Lower lobe of right lung (tissue), 2 donors: ENCODE data around the gene C1orf141. TPM values are rescaled to one million over a fixed set of nuclear protein-coding genes. Genes with fewer than 3 reads are reported as not detected.

Experiments
- ATAC-seq, 2 donors: fragments of 200-7000 bp; cut with Tn5 transposase; one replicate each; pipeline ENCODE4 v1.9.1; 2020 to 2022; ENCODE audit warnings: mild to moderate bottlenecking in 2 of 2, moderate library complexity in 2 of 2
- DNase-seq: peaks from one replicate; pipeline ENCODE4 v3.0.0-alpha.2; 2020
- H3K27ac ChIP-seq: fragments of 200-600 bp; one replicate; pipeline ENCODE4 v1.8.0; 2022
- H3K27me3 ChIP-seq: fragments of 200-600 bp; one replicate; pipeline ENCODE4 v1.8.0; 2022; ENCODE audit warnings: low read depth
- H3K36me3 ChIP-seq: fragments of 200-600 bp; one replicate; pipeline ENCODE4 v1.8.0; 2022; ENCODE audit warnings: mild to moderate bottlenecking
- H3K4me1 ChIP-seq: fragments of 200-600 bp; one replicate; pipeline ENCODE4 v1.8.0; 2022
- H3K4me3 ChIP-seq: fragments of 200-600 bp; one replicate; pipeline ENCODE4 v1.8.0; 2022; ENCODE audit warnings: mild to moderate bottlenecking
- H3K9me3 ChIP-seq: fragments of 200-600 bp; one replicate; pipeline ENCODE4 v1.8.0; 2022
- intact Hi-C: fragments of 100-400 bp; cut with DNase I; formaldehyde crosslinking; loops from one replicate; pipeline ENCODE4 v1.11.0; 2022
- long read RNA-seq: library from polyadenylated mRNA; unstranded; transcript quantifications from one replicate; pipeline ENCODE4 v2.0.0, GENCODE V29; 2021
- total RNA-seq: library from RNA; stranded (reverse); fragmentation: NEBNext Ultra II Directional; extraction: Animal tissue kit (Norgen Biotek cat#: 25700); gene quantifications from one replicate; pipeline ENCODE4 v1.2.1, GENCODE V29; 2021
- TF ChIP-seq, protein P1 (sequence below): fragments of 200-600 bp; IDR thresholded peaks from one replicate; pipeline ENCODE4 v1.8.0; 2022; ENCODE audit warnings: antibody characterized with exemption, mild to moderate bottlenecking
- donor health status: DM: no; HTN: yes; CAD: no; lungs with severe emphysema.

The C1orf141 gene
- 2.2 TPM for total RNA-seq
- long read RNA-seq, partial matches to known transcripts = 0 of 4 reads
- long read RNA-seq, other reads (novel, unspliced or antisense) = 4 of 4 reads

DNA sequence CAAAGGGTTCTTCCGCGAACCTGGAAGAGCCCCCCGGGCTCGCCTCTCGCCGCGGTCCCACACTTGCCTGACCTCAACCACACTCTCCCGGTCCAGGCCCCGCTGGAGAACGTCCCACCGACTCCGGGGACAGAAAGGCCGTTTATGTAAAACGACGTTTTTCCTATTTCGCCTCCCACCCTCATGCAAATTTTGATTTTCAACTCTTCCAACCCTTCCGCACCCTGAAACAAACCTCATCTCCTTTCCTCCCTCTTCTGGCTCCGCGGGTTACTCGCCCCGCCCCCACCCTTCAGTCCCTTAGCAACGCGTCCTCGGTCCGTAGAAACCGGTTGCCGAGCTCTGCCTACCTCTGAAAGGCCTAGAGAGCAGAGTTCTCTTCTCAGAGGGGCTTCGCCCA is at the start of gene C1orf141:
C1orf141 (minus strand) TSS at position 276 of the 400 bp plus-strand sequence. CDS start 7,730 bp downstream, outside the sequence.
- H3K4me3 ChIP-seq = peak within 1 kb of the TSS; percentile 36
- TF ChIP-seq, protein P1, sequence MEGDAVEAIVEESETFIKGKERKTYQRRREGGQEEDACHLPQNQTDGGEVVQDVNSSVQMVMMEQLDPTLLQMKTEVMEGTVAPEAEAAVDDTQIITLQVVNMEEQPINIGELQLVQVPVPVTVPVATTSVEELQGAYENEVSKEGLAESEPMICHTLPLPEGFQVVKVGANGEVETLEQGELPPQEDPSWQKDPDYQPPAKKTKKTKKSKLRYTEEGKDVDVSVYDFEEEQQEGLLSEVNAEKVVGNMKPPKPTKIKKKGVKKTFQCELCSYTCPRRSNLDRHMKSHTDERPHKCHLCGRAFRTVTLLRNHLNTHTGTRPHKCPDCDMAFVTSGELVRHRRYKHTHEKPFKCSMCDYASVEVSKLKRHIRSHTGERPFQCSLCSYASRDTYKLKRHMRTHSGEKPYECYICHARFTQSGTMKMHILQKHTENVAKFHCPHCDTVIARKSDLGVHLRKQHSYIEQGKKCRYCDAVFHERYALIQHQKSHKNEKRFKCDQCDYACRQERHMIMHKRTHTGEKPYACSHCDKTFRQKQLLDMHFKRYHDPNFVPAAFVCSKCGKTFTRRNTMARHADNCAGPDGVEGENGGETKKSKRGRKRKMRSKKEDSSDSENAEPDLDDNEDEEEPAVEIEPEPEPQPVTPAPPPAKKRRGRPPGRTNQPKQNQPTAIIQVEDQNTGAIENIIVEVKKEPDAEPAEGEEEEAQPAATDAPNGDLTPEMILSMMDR = no peak
- no peaks in the 10 kb centered on the region for H3K9me3 ChIP-seq
- peaks cover 11% of the 10 kb centered on the region for H3K4me1 ChIP-seq
- peak in 1 of 2 donors; percentile 60 for ATAC-seq
- H3K36me3 ChIP-seq = no peaks in the 10 kb centered on the region
- no peak within 1 kb of the TSS for H3K27ac ChIP-seq
- H3K27me3 ChIP-seq = no peaks in the 10 kb centered on the region
- no peak for DNase-seq
- intact Hi-C loops = no loop called here

DNA sequence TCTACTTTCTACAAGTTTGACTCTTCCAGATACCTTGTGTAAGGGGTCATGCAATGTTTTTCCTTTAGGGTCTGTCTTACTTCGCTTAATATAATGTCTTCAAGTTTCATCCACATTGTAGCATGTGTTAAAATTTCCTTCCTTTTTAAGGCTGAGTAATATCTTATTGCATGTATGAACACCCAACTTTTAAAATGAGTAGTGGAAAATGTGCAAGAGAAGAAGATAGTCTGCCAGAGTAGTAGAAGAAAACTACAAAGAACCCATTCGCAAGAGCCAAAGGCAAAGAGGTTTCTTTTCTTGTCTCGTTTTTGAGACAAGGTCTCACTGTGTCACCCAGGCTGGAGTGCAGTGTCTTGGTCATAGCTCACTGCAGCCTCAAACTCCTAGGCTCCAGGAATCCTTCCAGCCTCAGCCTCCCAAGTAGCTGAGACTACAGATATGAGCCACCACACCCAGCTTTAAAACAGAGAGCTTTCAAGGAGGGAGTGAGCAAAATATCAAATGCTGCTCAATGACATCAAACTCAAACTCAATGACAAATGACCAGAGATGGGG is 40.8 kb upstream of the C1orf141 start:
- no peaks in the 10 kb centered on the region for H3K9me3 ChIP-seq
- intact Hi-C loops = no loop called here
- TF ChIP-seq, protein P1 = no peak
- no peak overlapping the region for H3K4me3 ChIP-seq
- no peaks in the 10 kb centered on the region for H3K4me1 ChIP-seq
- no peak for DNase-seq
- no peak for ATAC-seq
- H3K36me3 ChIP-seq = no peaks in the 10 kb centered on the region
- H3K27me3 ChIP-seq = no peaks in the 10 kb centered on the region
- no peak overlapping the region for H3K27ac ChIP-seq

GRCh38 chr1:67174716-67175284 is 40.0 kb upstream of the C1orf141 start:
- no peaks in the 10 kb centered on the region for H3K36me3 ChIP-seq
- DNase-seq = no peak
- H3K4me1 ChIP-seq = no peaks in the 10 kb centered on the region
- no peak overlapping the region for H3K4me3 ChIP-seq
- TF ChIP-seq, protein P1 = no peak
- ATAC-seq = no peak
- no peak overlapping the region for H3K27ac ChIP-seq
- intact Hi-C loops = no loop called here
- H3K9me3 ChIP-seq = no peaks in the 10 kb centered on the region
- no peaks in the 10 kb centered on the region for H3K27me3 ChIP-seq

DNA sequence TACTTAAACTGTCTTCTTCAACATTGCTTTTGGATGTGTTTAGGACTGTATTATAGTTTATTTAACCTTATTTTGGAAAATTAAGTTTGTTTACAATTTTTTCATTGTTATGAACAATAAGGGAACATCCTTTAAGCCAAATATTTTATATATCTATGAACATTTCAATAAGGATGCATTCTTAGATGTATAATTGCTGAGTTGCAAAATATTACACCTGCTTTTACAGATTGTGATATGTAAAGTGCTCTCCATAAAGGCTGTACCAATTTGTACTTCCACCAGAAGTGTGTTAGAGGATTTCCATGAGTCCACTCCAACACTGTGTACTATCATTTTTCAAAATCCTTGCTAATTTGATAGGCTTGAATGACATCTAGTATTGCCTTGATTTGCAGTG is 39.2 kb upstream of the C1orf141 start:
- DNase-seq = no peak
- H3K9me3 ChIP-seq = no peaks in the 10 kb centered on the region
- H3K27me3 ChIP-seq = no peaks in the 10 kb centered on the region
- no peak overlapping the region for H3K27ac ChIP-seq
- ATAC-seq = no peak
- H3K36me3 ChIP-seq = no peaks in the 10 kb centered on the region
- H3K4me3 ChIP-seq = no peak overlapping the region
- TF ChIP-seq, protein P1 = no peak
- no peaks in the 10 kb centered on the region for H3K4me1 ChIP-seq
- intact Hi-C loops = no loop called here

DNA sequence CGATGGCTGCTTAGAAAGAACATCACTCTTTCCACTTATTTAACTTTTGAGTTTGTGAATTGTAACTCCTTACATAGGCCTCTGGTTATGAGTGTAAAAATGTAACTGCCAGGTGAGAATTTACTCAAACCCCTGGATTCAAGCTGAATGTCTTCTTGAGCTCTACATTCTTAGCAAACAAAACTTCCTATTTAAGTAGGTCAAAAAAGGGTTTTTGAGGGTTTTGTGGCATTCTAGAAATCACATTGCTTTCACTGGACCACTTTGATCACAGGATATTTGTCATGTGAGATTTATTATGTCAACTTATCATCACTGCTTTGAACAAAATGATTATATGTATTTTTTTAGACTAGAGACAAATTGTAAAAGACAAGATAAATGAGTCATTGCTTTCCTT is 37.2 kb upstream of the C1orf141 start:
- Histone ChIP-seq H3K9me3 (no peaks in the 10 kb centered on the region), H3K4me3 (no peak overlapping the region), H3K36me3 (no peaks in the 10 kb centered on the region), H3K27me3 (no peaks in the 10 kb centered on the region), H3K4me1 (no peaks in the 10 kb centered on the region), H3K27ac (no peak overlapping the region)
- TF ChIP-seq, protein P1 = no peak
- intact Hi-C loops = no loop called here
- DNase-seq = no peak
- no peak for ATAC-seq
